ENCODE data around the gene CGNL1. TPM values are rescaled to one million over a fixed set of nuclear protein-coding genes. Genes with fewer than 3 reads are reported as not detected.

Gene CGNL1
- total RNA-seq, 1 experiment from 2014 or later: 0.31 TPM

DNA sequence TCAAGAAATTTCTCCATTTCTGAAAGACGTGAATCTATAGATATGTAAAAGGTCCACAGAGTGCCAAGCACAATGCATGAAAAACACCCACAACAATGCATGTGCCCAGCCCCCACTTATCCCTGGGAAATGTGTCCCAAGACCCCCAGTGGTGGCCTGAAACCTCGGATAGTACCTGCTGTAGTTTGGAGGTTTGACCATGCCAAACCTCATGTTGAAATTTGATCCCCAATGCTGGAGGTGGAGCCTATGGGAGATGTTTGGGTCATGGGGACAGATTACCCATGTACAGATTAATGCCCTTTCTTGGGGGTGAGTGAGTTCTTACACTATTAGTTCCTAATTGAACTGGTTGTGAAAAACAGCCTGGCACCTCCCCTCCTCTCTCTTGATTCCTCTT is 194.0 kb downstream of the CGNL1 start:
- Histone ChIP-seq H4K20me1 (ENCODE audit: insufficient read depth) (no peaks in the 10 kb centered on the region), H3K36me3 (ENCODE audit: low read depth) (no peaks in the 10 kb centered on the region), H3K9me3 (ENCODE audit: insufficient read depth, low read depth) (no peaks in the 10 kb centered on the region), H3K27ac (peak overlapping the region; percentile 97), H3F3A (ENCODE audit: insufficient read depth, low read depth) (peaks cover 16% of the 10 kb centered on the region; the same call in 1 of the 2 replicates), H3K27me3 (ENCODE audit: insufficient read depth, low read depth) (no peaks in the 10 kb centered on the region), H3K4me2 (peak overlapping the region; percentile 63), H3K9me2 (ENCODE audit: insufficient read depth) (no peaks in the 10 kb centered on the region), H3K79me2 (ENCODE audit: low read depth) (no peaks in the 10 kb centered on the region), H3K4me1 (replicated peaks; ENCODE audit: insufficient read depth) (peaks cover 26% of the 10 kb centered on the region), H3K4me3 (no peak overlapping the region), H2AFZ (0 out of 2 replicates have a peak overlapping the region, but pooled peaks have one; percentile 0)
- intact Hi-C loops (cut with micrococcal nuclease; ENCODE audit: unreplicated experiment): no loop called here
- ChIA-PET POLR2A (ENCODE audit: unreplicated experiment) (no interaction called here), CTCF (no interaction called here)
- no TSS peak for BruUV-seq (replicated peaks)
- DNase-seq: no peak
- TF ChIP-seq EZH2 (IDR thresholded peaks at IDR 0.05; ENCODE audit: low read depth): no peak
- TF ChIP-seq, protein P1, sequence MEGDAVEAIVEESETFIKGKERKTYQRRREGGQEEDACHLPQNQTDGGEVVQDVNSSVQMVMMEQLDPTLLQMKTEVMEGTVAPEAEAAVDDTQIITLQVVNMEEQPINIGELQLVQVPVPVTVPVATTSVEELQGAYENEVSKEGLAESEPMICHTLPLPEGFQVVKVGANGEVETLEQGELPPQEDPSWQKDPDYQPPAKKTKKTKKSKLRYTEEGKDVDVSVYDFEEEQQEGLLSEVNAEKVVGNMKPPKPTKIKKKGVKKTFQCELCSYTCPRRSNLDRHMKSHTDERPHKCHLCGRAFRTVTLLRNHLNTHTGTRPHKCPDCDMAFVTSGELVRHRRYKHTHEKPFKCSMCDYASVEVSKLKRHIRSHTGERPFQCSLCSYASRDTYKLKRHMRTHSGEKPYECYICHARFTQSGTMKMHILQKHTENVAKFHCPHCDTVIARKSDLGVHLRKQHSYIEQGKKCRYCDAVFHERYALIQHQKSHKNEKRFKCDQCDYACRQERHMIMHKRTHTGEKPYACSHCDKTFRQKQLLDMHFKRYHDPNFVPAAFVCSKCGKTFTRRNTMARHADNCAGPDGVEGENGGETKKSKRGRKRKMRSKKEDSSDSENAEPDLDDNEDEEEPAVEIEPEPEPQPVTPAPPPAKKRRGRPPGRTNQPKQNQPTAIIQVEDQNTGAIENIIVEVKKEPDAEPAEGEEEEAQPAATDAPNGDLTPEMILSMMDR (conservative IDR thresholded peaks at IDR 0.05): no peak

DNA sequence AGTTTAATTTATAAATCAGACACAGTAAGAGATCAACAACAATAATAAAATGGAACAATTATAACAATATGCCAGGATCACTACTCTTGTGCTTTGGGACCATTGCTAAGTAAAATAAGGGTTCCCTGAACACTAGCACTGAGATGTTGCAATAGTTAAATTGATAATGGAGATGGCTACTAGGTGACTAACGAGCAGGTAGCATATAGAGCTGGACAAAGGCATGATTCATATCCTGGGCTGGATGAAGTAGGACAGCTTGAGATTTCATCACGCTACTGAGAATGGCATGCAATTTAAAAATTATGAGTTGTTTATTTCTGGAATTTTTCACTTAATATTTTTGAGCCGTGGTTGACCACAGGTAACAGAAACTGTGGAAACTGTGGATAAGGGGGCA is 194.7 kb downstream of the CGNL1 start:
- no peaks in the 10 kb centered on the region for H3K9me3 ChIP-seq (ENCODE audit: insufficient read depth, low read depth)
- peak overlapping the region; percentile 72 for H2AFZ ChIP-seq
- H3K4me3 ChIP-seq: no peak overlapping the region
- H4K20me1 ChIP-seq (ENCODE audit: insufficient read depth): no peaks in the 10 kb centered on the region
- peak; percentile 23 to 90 for DNase-seq
- H3K9me2 ChIP-seq (ENCODE audit: insufficient read depth): no peaks in the 10 kb centered on the region
- H3K79me2 ChIP-seq (ENCODE audit: low read depth): no peaks in the 10 kb centered on the region
- peak overlapping the region; percentile 63 for H3K4me2 ChIP-seq
- H3K27ac ChIP-seq: peak overlapping the region; percentile 97
- no TSS peak for BruUV-seq (replicated peaks)
- ChIA-PET POLR2A (ENCODE audit: unreplicated experiment) (no interaction called here), CTCF (interaction anchor here (0.6 kb wide), 1 partner anchor 287 kb away, joined by 4 read pairs; no protein-coding TSS in a partner anchor)
- intact Hi-C loops (cut with micrococcal nuclease; ENCODE audit: unreplicated experiment): loop anchor here (1.0 kb wide), 1 partner anchor 36 kb away; no protein-coding TSS in a partner anchor
- H3F3A ChIP-seq (ENCODE audit: insufficient read depth, low read depth): peaks cover 16% of the 10 kb centered on the region; the same call in 1 of the 2 replicates
- H3K27me3 ChIP-seq (ENCODE audit: insufficient read depth, low read depth): no peaks in the 10 kb centered on the region
- no peaks in the 10 kb centered on the region for H3K36me3 ChIP-seq (ENCODE audit: low read depth)
- peaks cover 26% of the 10 kb centered on the region for H3K4me1 ChIP-seq (replicated peaks; ENCODE audit: insufficient read depth)
- TF ChIP-seq, protein P1 (conservative IDR thresholded peaks at IDR 0.05): no peak
- no peak for TF ChIP-seq EZH2 (IDR thresholded peaks at IDR 0.05; ENCODE audit: low read depth)

DNA sequence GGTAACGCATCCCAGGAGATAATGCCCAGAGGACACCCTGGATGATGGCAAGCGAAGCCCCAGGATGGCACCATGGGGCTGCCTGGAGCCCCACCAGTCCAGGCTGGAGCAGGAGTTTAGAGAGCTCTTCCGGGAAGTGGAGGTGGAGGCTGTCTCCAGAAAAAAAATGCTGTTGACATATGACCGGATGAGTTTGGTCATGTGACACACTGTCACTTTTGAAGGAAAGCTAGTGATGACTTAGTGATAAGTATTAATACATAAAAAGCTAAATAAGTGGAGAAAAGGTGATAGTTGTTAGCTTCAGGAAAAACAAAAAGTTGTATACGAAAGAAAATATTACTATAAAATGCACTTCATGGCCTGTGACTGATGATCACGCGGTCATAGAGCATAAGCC is 195.4 kb downstream of the CGNL1 start:
- H3K79me2 ChIP-seq (ENCODE audit: low read depth): no peaks in the 10 kb centered on the region
- no peaks in the 10 kb centered on the region for H3K9me3 ChIP-seq (ENCODE audit: insufficient read depth, low read depth)
- ChIA-PET POLR2A (ENCODE audit: unreplicated experiment) (no interaction called here), CTCF (interaction anchor here (0.6 kb wide), 2 partner anchors 163 to 287 kb away, joined by 4 to 7 read pairs; no protein-coding TSS in a partner anchor)
- H3F3A ChIP-seq (ENCODE audit: insufficient read depth, low read depth): peaks cover 16% of the 10 kb centered on the region; the same call in 1 of the 2 replicates
- intact Hi-C loops (cut with micrococcal nuclease; ENCODE audit: unreplicated experiment): loop anchor here (1.0 kb wide), 1 partner anchor 36 kb away; no protein-coding TSS in a partner anchor
- no peak for DNase-seq
- peak overlapping the region; percentile 72 for H2AFZ ChIP-seq
- H3K4me2 ChIP-seq: peak overlapping the region; percentile 63
- BruUV-seq (replicated peaks): no TSS peak
- H3K4me1 ChIP-seq (replicated peaks; ENCODE audit: insufficient read depth): peaks cover 26% of the 10 kb centered on the region
- H3K4me3 ChIP-seq: no peak overlapping the region
- peak overlapping the region; percentile 97 for H3K27ac ChIP-seq
- no peaks in the 10 kb centered on the region for H3K36me3 ChIP-seq (ENCODE audit: low read depth)
- H4K20me1 ChIP-seq (ENCODE audit: insufficient read depth): no peaks in the 10 kb centered on the region
- no peaks in the 10 kb centered on the region for H3K27me3 ChIP-seq (ENCODE audit: insufficient read depth, low read depth)
- H3K9me2 ChIP-seq (ENCODE audit: insufficient read depth): no peaks in the 10 kb centered on the region
- no peak for TF ChIP-seq EZH2 (IDR thresholded peaks at IDR 0.05; ENCODE audit: low read depth)

DNA sequence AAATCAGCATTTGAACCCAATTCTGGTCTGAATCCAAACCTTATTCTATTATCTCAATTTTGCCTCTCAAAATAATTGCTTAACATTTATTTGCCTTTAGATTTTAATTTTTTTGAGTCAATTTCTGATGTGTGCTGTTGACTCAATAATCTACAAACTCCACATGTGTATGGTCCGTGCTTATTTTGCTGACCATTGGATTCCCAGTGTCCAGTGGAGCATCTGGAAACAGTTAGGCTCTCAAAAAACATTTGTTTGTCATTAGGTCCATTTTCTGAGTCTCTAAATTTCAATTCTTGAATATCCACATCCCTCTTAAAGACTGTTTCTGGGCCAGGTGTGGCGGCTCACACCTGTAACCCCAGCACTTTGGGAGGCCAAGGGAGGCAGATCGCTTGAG is 196.2 kb downstream of the CGNL1 start:
- Histone ChIP-seq H3K9me3 (ENCODE audit: insufficient read depth, low read depth) (no peaks in the 10 kb centered on the region), H3K27me3 (ENCODE audit: insufficient read depth, low read depth) (no peaks in the 10 kb centered on the region), H2AFZ (no peak overlapping the region), H4K20me1 (ENCODE audit: insufficient read depth) (no peaks in the 10 kb centered on the region), H3K27ac (no peak overlapping the region), H3K9me2 (ENCODE audit: insufficient read depth) (no peaks in the 10 kb centered on the region), H3F3A (ENCODE audit: insufficient read depth, low read depth) (peaks cover 16% of the 10 kb centered on the region; the same call in 1 of the 2 replicates), H3K4me3 (no peak overlapping the region), H3K79me2 (ENCODE audit: low read depth) (no peaks in the 10 kb centered on the region), H3K36me3 (ENCODE audit: low read depth) (no peaks in the 10 kb centered on the region), H3K4me2 (no peak overlapping the region), H3K4me1 (replicated peaks; ENCODE audit: insufficient read depth) (peaks cover 26% of the 10 kb centered on the region)
- ChIA-PET POLR2A (ENCODE audit: unreplicated experiment) (no interaction called here), CTCF (interaction anchor here (0.6 kb wide), 1 partner anchor 164 kb away, joined by 7 read pairs; no protein-coding TSS in a partner anchor)
- no TSS peak for BruUV-seq (replicated peaks)
- no peak for DNase-seq
- intact Hi-C loops (cut with micrococcal nuclease; ENCODE audit: unreplicated experiment): no loop called here
- no peak for TF ChIP-seq EZH2 (IDR thresholded peaks at IDR 0.05; ENCODE audit: low read depth)
- TF ChIP-seq, protein P1 (conservative IDR thresholded peaks at IDR 0.05): no peak
